NCI-H774 (cell line): ENCODE measurements around the gene C10orf120.

Source experiments
- DNase-seq: peaks from one replicate; lab custom pipeline; 2025; lab: John Stamatoyannopoulos, UW

The C10orf120 gene

DNA sequence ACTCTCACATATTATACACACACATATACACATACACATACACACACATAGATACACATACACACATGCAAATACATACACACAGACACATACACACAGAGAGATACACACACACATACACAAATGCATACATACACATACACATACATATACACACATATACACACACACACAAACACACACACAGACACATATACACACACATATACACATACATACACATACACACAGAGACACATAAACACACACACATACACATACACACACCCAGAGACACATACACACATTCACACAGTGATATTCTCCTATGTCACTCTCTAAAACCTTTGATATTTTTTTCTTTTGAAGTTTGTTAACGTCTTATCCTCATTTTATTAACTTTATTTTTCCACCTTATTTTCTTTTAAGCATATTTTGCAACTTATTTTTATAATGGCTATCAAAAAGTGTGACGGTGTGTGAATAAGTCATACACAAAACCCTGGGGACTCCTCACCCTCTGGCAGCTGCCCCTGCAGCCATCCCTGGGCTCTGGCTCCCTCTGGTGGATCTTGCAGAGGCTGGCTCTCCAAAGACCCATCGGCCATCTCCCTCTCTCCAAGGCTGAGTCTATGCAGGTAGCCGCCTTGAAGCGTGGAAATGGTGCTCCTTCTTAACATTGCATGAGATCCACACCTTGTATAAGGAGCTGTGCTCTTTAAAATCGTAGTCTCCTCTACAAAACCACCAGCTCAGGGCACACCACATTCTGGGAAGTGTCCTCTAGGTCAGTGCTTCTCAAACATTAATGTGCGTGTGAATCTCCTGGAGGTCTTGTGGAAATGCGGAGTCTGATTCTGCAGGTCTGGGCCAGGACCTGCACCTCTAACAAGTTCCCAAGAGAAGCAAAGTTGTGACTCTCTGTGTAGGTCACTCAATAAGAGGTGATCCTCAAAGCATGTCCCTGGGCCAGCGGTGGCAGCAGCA lies 4.1 kb upstream of the C10orf120 start:
- no peak for DNase-seq

DNA sequence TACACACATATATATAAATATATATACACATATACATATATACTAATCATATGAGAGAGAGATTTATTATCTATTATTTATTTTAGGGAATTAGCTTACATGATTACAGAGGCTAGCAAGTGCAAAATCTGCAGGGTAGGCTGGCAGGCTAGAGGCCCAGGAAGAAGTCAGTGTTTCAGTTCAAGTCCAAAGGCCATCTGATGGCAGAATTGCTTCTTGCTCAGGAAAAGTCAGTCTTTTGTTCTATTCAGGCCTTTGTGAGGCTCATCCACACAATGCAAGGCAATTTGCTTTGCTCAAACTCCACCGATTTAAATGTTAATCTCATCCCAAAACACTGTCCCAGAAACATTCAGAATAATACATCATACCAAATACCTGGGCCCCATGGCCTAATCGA lies 2.6 kb upstream of the C10orf120 start:
- DNase-seq = no peak

DNA sequence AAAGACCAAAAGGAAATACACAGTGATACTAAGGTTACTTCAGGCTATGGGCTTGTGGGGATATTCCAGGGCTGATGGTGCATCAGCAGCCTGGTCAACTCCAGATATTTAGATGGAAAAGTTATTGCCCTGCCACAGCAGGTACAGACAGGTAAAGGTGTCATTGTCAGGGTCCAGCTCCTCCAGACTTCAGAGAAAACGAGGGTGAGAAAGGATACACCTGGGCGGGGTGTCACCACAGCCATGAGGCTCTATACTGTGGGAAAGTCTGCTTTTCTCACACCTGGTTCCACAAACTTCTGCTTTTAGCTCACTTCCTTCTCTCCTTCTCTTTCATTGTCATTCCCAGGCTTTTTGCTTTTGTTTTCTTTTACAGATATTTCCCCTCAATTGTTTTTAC lies 2.0 kb upstream of the C10orf120 start:
- no peak for DNase-seq

DNA sequence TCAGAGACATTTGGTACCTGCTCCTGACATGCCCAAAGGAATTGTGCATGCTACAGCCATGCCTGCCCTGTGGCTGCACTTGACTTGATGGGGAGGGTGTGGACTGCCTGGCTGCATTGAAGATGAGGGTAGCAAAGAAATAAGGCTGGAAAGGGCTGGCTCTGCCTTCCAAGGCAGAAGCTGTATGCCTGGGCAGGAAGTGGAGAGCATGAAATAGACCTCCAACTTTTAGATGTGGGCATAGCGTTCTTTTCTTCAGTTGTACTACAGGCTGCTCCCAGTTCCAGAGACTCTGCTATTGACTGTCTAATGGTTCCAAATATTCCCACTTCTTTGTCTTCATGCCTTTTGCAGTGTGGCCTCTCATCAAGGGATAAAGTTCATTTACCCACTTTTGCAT lies 3.0 kb downstream of the C10orf120 start:
- DNase-seq = no peak

DNA sequence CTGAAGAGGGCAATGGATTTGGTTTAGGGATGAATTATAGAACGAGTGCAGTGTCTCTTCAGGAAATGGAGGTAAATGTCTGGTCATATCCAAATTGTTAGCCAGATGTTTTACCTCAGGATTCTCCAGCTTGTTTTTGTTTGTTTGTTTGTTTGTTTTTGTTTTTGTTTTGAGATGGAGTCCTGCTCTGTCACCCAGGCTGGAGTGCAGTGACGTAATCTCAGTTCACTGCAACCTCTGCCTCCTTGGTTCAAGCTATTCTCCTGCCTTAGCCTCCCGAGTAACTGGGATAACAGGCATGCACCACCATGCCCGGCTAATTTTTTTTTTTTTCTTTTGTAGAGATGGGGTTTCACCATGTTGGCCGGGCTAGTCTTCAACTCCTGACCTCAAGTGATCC lies 6.9 kb downstream of the C10orf120 start:
- DNase-seq = no peak

DNA sequence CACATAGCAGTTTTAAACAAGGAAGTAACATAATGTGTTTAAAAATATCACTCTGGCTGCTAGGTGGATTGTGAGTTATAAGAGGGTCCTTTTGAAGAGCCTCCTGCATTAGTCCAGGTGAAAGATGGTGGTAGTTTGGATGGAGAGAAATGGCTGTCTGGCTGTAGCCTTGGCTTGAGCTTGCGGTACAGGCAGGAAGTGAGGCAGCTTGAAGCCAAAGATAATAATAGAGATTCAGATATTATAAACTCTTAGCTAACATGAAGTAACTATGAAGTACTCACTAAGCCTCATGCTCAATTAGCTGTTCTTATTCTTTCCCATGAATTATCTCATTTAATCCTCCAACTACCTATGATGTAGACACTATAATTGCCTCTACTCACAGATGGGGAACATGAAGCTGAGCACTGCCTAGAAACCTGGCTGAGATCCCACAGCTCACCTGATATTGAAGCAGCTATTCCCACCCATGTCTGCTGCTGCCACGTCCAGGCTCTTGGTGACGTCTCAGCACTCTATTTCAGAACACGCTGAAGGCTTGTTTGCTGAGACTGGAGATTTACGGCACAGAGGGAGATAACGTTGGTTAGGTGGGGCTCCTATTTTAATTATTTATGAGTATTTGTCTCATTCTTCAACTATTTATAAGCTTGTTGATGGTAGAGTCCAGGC lies 10.4 kb downstream of the C10orf120 start:
- DNase-seq = no peak

DNA sequence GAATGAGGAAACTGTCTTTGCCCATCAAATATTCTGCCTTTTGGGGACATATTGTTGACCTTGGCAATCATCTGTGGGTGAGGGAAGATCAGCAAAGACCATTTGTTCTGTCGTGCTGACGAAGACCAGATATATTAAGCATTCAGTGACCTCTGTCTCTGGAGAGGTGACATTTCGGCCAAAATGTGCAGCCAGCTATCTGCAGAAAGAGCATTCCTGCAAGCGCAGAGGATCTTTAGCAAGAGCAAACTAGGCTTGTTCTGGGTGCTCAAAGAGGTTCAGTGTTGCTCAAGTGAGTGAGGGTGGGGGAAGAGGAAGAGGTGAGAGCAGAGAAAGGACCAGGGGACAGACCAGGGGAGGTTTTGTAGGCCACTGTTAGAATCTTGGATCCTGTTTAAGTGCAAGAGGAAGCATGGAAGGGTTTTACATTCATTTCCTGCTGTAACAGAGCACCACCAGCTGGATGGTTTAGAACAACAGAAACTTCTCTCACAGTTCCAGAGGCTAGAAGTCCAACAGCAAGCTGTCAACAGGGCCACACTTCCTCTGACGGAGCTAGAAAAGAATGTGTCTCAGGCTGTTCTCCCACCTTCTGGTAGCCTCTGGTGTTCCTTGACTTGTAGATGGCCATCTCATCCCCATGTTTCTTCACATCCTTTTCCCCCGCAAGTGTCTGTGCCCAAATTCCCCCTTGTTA lies 11.2 kb downstream of the C10orf120 start:
- no peak for DNase-seq

DNA sequence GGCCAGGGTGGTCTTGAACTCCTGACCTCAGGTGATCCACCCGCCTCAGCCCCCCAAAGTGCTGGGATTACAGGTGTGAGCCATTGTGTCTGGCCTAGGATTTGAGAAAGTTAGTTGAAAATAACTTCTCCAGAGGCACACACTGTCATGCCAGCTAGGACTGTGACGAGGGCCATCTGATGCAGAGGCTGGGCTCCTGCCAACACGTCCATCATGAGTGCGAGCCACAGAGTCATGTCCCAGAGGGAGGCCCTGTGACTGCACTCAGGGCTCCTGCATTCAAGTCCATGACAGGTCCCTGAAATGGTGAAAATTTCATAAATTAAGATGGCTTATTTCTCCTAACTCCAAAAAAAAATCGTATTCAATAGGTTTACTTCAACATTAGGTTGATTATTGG lies 17.1 kb downstream of the C10orf120 start:
- no peak for DNase-seq

DNA sequence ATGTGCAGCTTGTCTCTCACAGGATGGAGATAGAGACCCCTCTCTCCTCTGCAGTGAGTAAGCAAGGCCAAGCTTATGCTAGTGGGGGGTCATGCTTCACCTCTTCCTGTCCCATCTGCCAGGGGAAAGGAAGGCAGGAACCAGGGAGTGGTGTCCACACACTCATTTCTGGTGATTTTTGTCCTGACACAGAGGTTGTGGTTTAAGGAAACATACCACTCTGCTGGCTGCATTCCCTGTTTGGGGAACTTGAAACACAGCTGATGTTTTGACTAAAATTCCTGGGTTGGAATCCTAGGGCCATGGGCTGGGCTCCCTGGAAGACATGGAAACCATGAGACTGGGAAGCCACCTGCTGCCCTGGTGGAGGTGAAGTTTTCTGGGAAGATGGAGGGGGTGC lies 21.4 kb downstream of the C10orf120 start:
- DNase-seq = no peak

DNA sequence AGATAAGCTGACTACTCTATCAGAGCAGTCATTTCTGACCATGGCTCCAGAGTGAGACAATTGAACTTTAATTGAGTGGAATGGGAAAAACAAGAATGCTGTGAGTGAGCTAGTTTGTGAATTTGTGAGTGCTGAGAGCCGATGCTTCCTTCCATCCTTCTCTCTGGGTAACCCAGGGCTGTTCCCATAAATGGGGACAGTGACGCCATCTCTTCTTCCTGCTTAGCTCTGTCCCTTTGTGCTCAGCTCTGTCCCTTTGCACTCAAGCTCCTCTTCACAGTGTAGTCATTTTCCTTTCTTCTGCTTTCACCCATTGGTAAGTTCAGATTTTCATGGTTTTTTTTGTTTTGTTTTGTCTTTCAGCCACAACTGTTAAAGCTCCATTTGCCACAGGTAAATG lies 24.4 kb downstream of the C10orf120 start:
- no peak for DNase-seq

DNA sequence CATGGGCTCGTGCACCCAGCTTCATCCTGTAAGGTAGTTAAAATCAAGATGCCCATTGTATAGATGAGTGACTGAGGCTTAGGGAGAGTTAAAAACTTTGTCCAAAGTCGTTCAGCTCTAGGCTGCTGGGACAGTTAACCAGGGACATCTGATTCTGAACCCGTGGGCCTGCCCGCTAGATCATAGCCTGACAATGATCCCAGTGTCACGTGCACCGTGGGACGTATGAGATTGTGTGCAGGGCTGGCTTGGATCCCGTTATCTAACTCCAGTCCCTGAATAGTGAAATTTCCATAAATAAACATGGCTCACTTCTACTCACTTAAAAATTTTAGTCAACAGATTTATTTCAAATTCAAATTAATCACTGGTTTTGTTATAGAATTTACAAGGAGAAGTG lies 24.9 kb downstream of the C10orf120 start:
- DNase-seq = no peak

DNA sequence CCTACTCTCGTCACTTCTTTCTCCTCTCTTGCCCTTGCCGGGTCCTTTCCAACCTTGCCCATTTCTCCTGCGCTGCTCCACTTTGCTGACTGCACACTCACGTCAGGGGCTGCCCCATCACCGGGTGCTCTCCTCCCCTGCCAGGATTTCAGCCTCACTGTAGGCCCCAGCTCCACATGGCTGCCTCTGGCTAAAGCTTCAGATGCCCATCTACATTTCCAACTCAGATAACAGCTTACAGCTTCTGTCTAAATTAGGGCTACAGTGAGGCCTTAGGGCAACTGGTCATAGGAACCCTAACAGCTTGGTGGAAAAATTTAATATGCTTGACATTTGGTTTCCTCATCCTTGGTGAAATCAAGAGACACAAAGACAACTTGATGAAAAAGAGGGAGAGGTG lies 25.9 kb downstream of the C10orf120 start:
- DNase-seq = no peak

DNA sequence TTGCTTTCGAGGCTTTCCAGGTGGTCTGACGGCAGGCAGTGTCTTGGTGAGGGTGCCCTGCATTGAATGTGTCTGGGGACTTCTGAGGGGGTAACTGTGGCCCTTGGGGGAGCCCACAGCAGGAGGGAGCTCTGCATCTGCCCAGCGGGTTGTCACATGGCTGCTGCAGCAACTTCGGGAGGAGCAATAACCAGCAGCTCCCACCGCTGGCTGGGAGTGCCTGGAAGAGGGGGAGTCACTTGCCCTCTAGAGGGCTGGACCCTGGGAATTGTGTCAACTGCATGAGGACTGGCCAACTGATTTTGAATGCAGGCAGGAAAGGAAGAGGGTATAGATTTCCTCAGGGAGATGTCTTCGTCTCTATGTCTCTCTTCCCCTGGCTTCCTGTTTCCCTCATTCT lies 26.4 kb downstream of the C10orf120 start:
- DNase-seq = no peak

DNA sequence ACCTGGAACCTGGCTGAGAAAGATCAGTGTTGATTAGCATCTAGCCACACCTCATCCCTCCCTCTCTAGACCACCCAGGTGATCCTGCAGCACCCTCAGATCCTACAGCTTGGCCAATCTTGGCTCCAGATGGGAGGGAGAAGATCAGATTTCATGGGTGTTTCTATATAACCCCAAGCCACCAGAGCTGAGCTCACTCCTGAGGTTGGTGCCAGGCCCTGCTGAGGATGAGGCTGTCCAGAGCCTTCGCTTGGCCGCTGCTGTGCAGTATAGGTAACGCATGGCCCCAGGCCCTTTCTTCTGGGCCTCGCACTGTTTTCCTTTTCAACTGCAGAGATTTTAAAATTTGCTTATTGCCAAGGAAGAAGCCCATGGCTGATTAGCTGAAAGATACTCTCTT lies 27.0 kb downstream of the C10orf120 start:
- no peak for DNase-seq

DNA sequence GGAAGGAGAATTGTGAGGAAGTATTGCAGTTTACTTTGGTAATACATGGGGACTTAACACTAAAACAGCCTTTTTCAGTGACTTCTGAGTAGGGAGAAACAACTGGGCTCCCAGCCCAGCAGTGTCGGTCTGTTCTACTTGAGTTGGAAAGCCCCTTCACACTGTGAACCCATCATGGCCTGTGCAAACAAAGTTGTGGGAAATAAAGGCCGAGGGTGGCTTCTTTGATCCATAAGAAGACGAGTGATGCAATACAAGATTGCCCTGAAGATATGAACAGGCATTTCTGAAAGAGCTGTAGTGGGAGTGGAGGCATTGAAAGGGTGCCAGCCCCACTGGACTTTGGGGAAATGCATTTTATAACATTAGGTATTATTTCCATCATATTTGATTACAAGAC lies 28.3 kb downstream of the C10orf120 start:
- DNase-seq = no peak

DNA sequence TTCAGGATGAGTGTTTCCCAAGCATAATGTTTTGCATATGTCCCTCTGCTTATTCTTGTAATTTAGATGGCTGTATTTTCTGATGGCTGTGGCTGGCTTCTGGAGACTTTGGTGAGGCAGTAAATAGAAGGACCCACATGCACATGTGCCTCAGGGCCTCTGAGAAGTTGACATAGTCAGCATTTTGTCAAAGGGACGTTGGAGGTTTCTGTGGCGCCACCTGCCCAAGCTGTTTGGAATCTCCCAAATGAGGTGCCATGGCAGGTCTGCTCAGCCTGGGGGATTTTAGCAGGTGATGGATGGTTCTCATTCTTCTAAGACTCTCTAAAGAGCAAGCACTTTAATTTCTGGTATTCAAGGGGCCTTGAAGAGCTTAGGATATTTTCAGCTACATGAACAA lies 29.8 kb downstream of the C10orf120 start:
- DNase-seq = no peak

DNA sequence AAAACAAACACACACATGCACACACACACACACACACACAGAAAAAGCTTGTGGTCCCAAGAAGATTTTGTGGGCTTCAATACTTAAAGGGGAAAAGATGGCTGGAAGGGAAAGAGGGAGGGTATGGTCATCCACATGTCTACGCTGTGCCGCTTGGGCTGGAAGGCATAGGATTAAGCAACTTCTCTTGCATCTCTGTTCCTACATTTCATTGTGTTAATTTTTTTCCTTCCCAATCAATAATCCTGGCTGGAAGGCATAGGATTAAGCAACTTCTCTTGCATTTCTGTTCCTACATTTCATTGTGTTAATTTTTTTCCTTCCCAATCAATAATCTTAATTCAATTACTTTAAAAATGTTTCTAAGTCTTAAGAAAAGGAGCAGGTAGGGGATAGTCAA lies 30.6 kb downstream of the C10orf120 start:
- no peak for DNase-seq

DNA sequence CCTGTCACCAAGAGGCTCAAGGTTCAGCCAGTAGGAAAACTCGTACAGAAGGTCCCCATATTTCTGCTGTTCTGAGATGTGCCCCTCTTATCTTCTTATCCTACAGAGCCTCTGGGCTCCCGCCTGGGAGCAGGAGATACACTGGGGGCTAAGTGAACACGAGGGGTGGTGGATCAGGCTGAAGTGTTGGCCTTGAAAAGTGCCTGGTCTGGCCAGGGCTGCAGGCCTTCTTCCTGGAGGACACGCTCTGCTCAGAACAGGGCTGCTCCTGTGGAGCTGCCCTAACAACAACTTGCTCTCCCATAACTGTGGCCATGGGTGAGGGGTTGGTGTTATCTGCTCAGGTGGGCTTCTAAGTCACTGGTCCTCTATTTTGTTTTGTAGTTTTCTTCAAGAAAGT lies 33.7 kb downstream of the C10orf120 start:
- no peak for DNase-seq

DNA sequence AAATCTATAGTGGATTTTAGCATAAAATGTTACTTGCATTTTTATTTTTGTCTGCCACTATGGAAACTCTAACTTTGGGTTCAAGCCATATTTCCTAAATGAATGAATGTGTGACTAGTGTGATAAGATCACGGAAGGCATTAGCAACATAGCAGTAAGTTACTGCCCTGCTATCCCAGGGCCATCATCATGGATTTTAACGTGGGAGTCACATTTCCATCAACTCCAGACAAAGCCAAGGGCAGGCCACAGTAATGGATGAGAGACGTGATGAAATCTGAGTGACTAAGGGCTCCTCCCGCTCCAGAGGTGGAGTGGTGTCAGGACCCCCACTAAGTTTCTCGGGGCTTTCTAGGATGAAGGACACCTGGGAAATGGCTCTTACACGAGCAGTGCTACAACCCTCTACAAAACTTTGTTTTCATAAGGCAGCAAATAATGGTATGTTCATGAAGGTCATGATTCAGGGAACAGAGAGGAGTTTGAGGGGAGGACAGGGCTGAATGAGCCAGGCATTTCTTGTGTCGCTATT lies 34.3 kb downstream of the C10orf120 start:
- DNase-seq = no peak

DNA sequence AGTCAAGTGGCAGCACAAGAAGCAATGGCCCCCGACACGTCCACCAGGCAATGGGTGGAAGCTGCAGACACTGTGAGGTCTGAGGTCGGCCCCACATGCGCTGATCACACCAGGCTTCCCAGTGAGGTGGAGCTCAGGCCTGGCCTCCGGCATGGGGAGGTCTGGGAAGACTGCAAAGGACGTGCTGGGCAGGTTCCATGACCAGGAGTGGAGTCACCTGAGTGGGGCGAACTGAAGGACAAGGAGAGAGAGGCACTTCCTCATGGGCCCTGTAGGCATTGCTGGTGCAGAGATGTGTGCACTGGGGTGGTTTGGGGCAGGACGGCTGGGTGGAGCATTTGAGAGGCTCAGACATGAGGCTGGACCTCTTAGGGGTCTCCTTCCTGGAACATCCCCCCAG lies 35.1 kb downstream of the C10orf120 start:
- DNase-seq = no peak

DNA sequence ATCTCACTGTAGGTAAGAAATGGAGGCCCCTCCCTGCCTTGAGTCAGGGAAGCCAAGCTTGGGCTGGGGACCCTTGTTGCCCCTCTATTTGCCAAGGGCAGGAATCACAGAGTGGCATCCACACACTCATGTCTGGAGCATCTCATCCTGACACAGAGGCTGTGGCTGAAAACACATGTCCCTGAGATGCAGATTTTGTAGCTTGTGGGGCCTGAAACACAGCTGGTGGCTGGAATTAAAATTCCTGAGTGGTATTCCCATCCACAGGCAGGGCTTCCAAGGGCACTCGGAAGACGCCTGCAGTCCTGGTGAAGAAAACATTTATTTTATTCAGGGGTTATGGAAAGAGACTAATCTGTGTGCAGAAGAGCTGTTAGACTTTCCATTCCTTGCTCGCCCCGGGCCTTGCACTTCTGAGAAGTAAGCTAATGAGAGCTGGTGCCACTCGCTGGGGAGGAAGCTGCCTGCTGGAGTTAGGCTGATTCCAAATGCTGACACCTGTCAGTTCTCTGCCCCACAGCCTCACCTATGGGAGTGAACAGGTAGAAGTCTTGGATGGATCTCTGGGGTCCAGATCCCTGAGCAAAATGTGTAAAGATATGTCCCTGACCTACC lies 36.0 kb downstream of the C10orf120 start:
- no peak for DNase-seq

DNA sequence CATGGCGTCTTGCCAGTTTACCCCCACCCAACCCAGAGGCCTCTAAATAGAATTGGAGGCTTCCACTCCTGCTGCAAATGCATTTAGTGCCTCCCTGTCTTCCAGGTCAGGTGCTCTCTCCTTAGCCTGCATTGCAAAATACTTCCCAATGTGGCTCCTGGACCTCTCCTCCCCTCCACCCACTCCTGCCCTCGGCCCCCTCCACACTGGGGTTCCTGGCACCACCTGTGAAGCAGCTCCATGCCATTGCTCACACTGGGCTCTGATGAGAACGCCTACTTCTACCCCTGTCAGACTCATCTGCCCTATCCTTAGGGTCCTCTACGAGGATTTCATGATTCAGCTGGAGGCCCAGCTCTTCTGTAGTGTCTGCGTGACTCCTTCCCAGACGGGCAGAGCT lies 37.4 kb downstream of the C10orf120 start:
- no peak for DNase-seq
